H1 (cell line): ENCODE measurements around the gene LPCAT3. TPM values are rescaled to one million over a fixed set of nuclear protein-coding genes. Genes with fewer than 3 reads are reported as not detected.

ENCODE experiments used
- CTCF ChIA-PET: fragments of 300-600 bp; sonication (Branson Sonifier 250); formaldehyde crosslinking; loops from one replicate; lab custom pipeline; 2021; ENCODE audit not compliant: partially characterized antibody; lab: Charles Lee
- POLR2A ChIA-PET: fragments of 300-600 bp; sonication (Branson Sonifier 250); formaldehyde crosslinking; loops from one replicate; lab custom pipeline; 2021; ENCODE audit warnings: inconsistent platforms; ENCODE audit not compliant: partially characterized antibody; lab: Charles Lee
- DNase-seq, 2 experiments: peaks; one replicate each; pipeline versions ENCODE4 v3.0.0 to v3.0.0-alpha.2; 2010 to 2022; ENCODE audit warnings: low spot score in 2 of 2, low read depth in 1 of 2, mixed read lengths in 1 of 2
- FAIRE-seq: peaks from 2 replicates; lab custom pipeline; 2011; peaks lifted over from hg19 to GRCh38; lab: Jason Lieb, UNC
- H2AFZ ChIP-seq: 2 replicates; pipeline ENCODE4 v1.8.1; 2012; ENCODE audit warnings: low read length, inconsistent platforms
- H2AK5ac ChIP-seq: 2 replicates; pipeline ENCODE4 v1.6.1; 2013; ENCODE audit warnings: low read depth, low read length
- H2BK120ac ChIP-seq: replicated peaks from 2 replicates; pipeline ENCODE3; 2013; ENCODE audit warnings: low read depth, low read length, inconsistent platforms
- H2BK12ac ChIP-seq: 2 replicates; pipeline ENCODE4 v1.6.1; 2013; ENCODE audit warnings: low read depth, low read length
- H2BK15ac ChIP-seq: 2 replicates; pipeline ENCODE4 v1.6.1; 2013; ENCODE audit warnings: low read length
- H2BK20ac ChIP-seq: 2 replicates; pipeline ENCODE4 v1.6.1; 2013; ENCODE audit warnings: low read length
- H2BK5ac ChIP-seq: 2 replicates; pipeline ENCODE4 v1.6.1; 2013; ENCODE audit warnings: low read depth, low read length
- H3K14ac ChIP-seq: 2 replicates; pipeline ENCODE4 v1.6.1; 2013; ENCODE audit warnings: inconsistent platforms; ENCODE audit not compliant: insufficient read length
- H3K18ac ChIP-seq: 2 replicates; pipeline ENCODE4 v1.6.1; 2013; ENCODE audit warnings: low read length; ENCODE audit errors: extremely low read depth
- H3K23ac ChIP-seq: 2 replicates; pipeline ENCODE4 v1.6.1; 2013; ENCODE audit warnings: inconsistent platforms; ENCODE audit not compliant: insufficient read length
- H3K23me2 ChIP-seq: 2 replicates; pipeline ENCODE4 v1.6.1; 2013; ENCODE audit warnings: low read depth, low read length
- H3K27ac ChIP-seq: 2 replicates; pipeline ENCODE4 v1.6.1; 2011; ENCODE audit warnings: low read depth, low read length, inconsistent platforms
- H3K27me3 ChIP-seq, 4 experiments: replicated peaks in 1 of 4; 1 replicate in 1 of 4; 2 replicates in 3 of 4; pipeline versions ENCODE4 v1.6.1 to v1.8.1; 2011 to 2013; ENCODE audit warnings: low read length in 3 of 4, mild to moderate bottlenecking in 3 of 4, inconsistent platforms in 2 of 4, mixed read lengths in 2 of 4, moderate library complexity in 1 of 4; ENCODE audit not compliant: control insufficient read depth in 3 of 4, insufficient read depth in 3 of 4; ENCODE audit errors: extremely low read depth in 1 of 4
- H3K36me3 ChIP-seq, 4 experiments: 2 replicates each; pipeline versions ENCODE4 v1.6.1 to v1.8.1; 2011 to 2013; ENCODE audit warnings: mild to moderate bottlenecking in 4 of 4, low read length in 3 of 4, moderate library complexity in 2 of 4, control low read depth in 1 of 4, inconsistent platforms in 1 of 4; ENCODE audit not compliant: insufficient read depth in 4 of 4, control insufficient read depth in 2 of 4
- H3K4ac ChIP-seq: replicated peaks from 2 replicates; pipeline ENCODE3; 2013; ENCODE audit warnings: low read length, low read depth, mixed read lengths, inconsistent platforms; ENCODE audit not compliant: insufficient read length
- H3K4me1 ChIP-seq, 4 experiments: replicated peaks in 1 of 4; 1 replicate in 1 of 4; 2 replicates in 3 of 4; pipeline versions ENCODE4 v1.6.1 to v1.8.1; 2011 to 2013; ENCODE audit warnings: low read length in 3 of 4, inconsistent platforms in 2 of 4, mixed read lengths in 1 of 4; ENCODE audit not compliant: insufficient read depth in 4 of 4, control insufficient read depth in 3 of 4
- H3K4me2 ChIP-seq, 2 experiments: 2 replicates each; pipeline versions ENCODE4 v1.6.1 to v1.8.1; 2011 to 2013; ENCODE audit warnings: low read depth in 2 of 2, low read length in 2 of 2, control low read depth in 1 of 2, inconsistent platforms in 1 of 2, mild to moderate bottlenecking in 1 of 2; ENCODE audit not compliant: insufficient read depth in 1 of 2
- H3K4me3 ChIP-seq, 4 experiments: fragments of 200-600, 300-600 bp in 1 of 4; sonication (generic), shearing (Covaris generic), sonication (Bioruptor Twin) in 1 of 4; 2 replicates each; pipeline versions ENCODE4 v1.5.1 to v1.8.1; 2011 to 2016; ENCODE audit warnings: low read length in 4 of 4, low read depth in 3 of 4, control low read depth in 2 of 4, inconsistent platforms in 2 of 4, mild to moderate bottlenecking in 2 of 4, mixed read lengths in 1 of 4, moderate library complexity in 1 of 4; ENCODE audit not compliant: insufficient read depth in 2 of 4; ENCODE audit errors: extremely low read depth in 1 of 4
- H3K56ac ChIP-seq: replicated peaks from 2 replicates; pipeline ENCODE3; 2013; ENCODE audit warnings: low read depth, mild to moderate bottlenecking, mixed read lengths, low read length, inconsistent platforms; ENCODE audit not compliant: insufficient read length
- H3K79me1 ChIP-seq: 2 replicates; pipeline ENCODE4 v1.6.1; 2013; ENCODE audit warnings: low read depth, low read length, control low read depth
- H3K79me2 ChIP-seq, 2 experiments: 2 replicates each; pipeline versions ENCODE4 v1.6.1 to v1.8.1; 2012 to 2013; ENCODE audit warnings: low read length in 2 of 2, mild to moderate bottlenecking in 2 of 2, inconsistent platforms in 1 of 2; ENCODE audit not compliant: insufficient read depth in 2 of 2, control insufficient read depth in 1 of 2
- H3K9ac ChIP-seq, 4 experiments: replicated peaks in 1 of 4; 1 replicate in 1 of 4; 2 replicates in 3 of 4; pipeline versions ENCODE4 v1.6.1 to v1.8.1; 2011 to 2013; ENCODE audit warnings: low read depth in 3 of 4, low read length in 3 of 4, control low read depth in 2 of 4, mild to moderate bottlenecking in 2 of 4, moderate library complexity in 2 of 4, inconsistent platforms in 1 of 4; ENCODE audit errors: extremely low read depth in 1 of 4
- H3K9me3 ChIP-seq, 2 experiments: 2 replicates each; pipeline versions ENCODE4 v1.6.1 to v1.8.1; 2012 to 2013; ENCODE audit warnings: mild to moderate bottlenecking in 2 of 2, moderate library complexity in 2 of 2, control low read depth in 1 of 2, inconsistent platforms in 1 of 2, low read depth in 1 of 2, low read length in 1 of 2, mixed read lengths in 1 of 2; ENCODE audit not compliant: insufficient read depth in 2 of 2
- H4K20me1 ChIP-seq, 2 experiments: replicated peaks in 1 of 2; 2 replicates each; pipeline versions ENCODE3 to v1.8.1; 2011 to 2013; ENCODE audit warnings: inconsistent platforms in 2 of 2, low read length in 2 of 2, mild to moderate bottlenecking in 1 of 2; ENCODE audit not compliant: insufficient read depth in 2 of 2, control insufficient read depth in 1 of 2
- H4K5ac ChIP-seq: 2 replicates; pipeline ENCODE4 v1.6.1; 2013; ENCODE audit warnings: low read length, low read depth, mixed read lengths, inconsistent platforms; ENCODE audit not compliant: insufficient read length
- H4K8ac ChIP-seq: 2 replicates; pipeline ENCODE4 v1.8.0; 2013; ENCODE audit warnings: mild to moderate bottlenecking, moderate library complexity, low read length, inconsistent platforms; ENCODE audit not compliant: insufficient read depth; ENCODE audit errors: extremely low read depth
- H4K91ac ChIP-seq: replicated peaks from 2 replicates; pipeline ENCODE3; 2013; ENCODE audit warnings: low read length, mixed read lengths, inconsistent platforms; ENCODE audit not compliant: insufficient read length
- CBX5 ChIP-seq: fragments of 300-800, 300-1000 bp; sonication (generic); IDR thresholded peaks from 2 replicates; pipeline ENCODE4 v1.7.1; 2016; ENCODE audit warnings: antibody characterized with exemption, low read length, low read depth
- E2F6 ChIP-seq: IDR thresholded peaks from 2 replicates; pipeline ENCODE4 v1.6.1; 2012; ENCODE audit warnings: inconsistent platforms
- EGR1 ChIP-seq: IDR thresholded peaks from 2 replicates; pipeline ENCODE4 v1.6.1; 2011; ENCODE audit warnings: low read depth, low read length, borderline replicate concordance
- NRF1 ChIP-seq: IDR thresholded peaks from 2 replicates; pipeline ENCODE4 v1.6.1; 2011; ENCODE audit warnings: mild to moderate bottlenecking, low read depth, low read length, improper control_type of control experiment
- PHF8 ChIP-seq: fragments of 200-600 bp; sonication (generic); conservative IDR thresholded peaks from 2 replicates; pipeline ENCODE4 v1.7.1; 2012; ENCODE audit warnings: low read depth, mild to moderate bottlenecking, inconsistent platforms, low read length, moderate library complexity
- RAD21 ChIP-seq, 2 experiments: IDR thresholded peaks in 1 of 2; conservative IDR thresholded peaks in 1 of 2; 2 replicates each; pipeline ENCODE4 v1.6.1; 2011; ENCODE audit warnings: low read depth in 2 of 2, low read length in 2 of 2, improper control_type of control experiment in 1 of 2, inconsistent platforms in 1 of 2, mild to moderate bottlenecking in 1 of 2, moderate library complexity in 1 of 2
- SIRT6 ChIP-seq: IDR thresholded peaks from one replicate; pipeline ENCODE4 v1.7.1; 2012; ENCODE audit warnings: low read length, inconsistent platforms
- SP1 ChIP-seq: IDR thresholded peaks from 2 replicates; pipeline ENCODE4 v1.6.1; 2011; ENCODE audit warnings: low read depth, low read length
- TAF7 ChIP-seq: optimal IDR thresholded peaks from 2 replicates; pipeline ENCODE3; 2011; ENCODE audit warnings: low read depth, mild to moderate bottlenecking, inconsistent platforms, low read length, moderate library complexity, borderline replicate concordance
- TCF12 ChIP-seq: IDR thresholded peaks from 2 replicates; pipeline ENCODE4 v1.6.1; 2011; ENCODE audit warnings: low read depth, mild to moderate bottlenecking, low read length
- TEAD4 ChIP-seq: IDR thresholded peaks from 2 replicates; pipeline ENCODE4 v1.6.1; 2012; ENCODE audit warnings: low read depth, low read length, inconsistent platforms, mixed read lengths
- ZNF274 ChIP-seq: IDR thresholded peaks from 2 replicates; pipeline ENCODE4 v1.7.0; 2012; ENCODE audit warnings: low read length, borderline replicate concordance; ENCODE audit errors: extremely low read depth
- WGBS, 2 experiments: shearing (Covaris generic) in 1 of 2; methylation state at CpG; one replicate each; pipeline versions ENCODE4 v1.1.6 to v1.1.7; 2013 to 2015; ENCODE audit warnings: low lambda C conversion rate in 2 of 2, mixed read lengths in 2 of 2, inconsistent platforms in 1 of 2, low coverage in 1 of 2, missing lambda C conversion rate in 1 of 2; ENCODE audit not compliant: insufficient replicate concordance in 2 of 2, insufficient coverage in 1 of 2, insufficient read length in 1 of 2; ENCODE audit errors: extremely low coverage in 1 of 2, missing lambda C conversion rate in 1 of 2; 5-methylcytosine and 5-hydroxymethylcytosine counted together
- polyA plus RNA-seq, 7 experiments: library from polyadenylated mRNA; depleted of rRNA in 3 of 7; stranded (reverse) in 5 of 7; unstranded in 2 of 7; fragments of >200 nt in 5 of 7; fragments of 200-250 nt in 2 of 7; gene quantifications; 1 replicate in 5 of 7; 2 replicates in 1 of 7; 4 replicates in 1 of 7; pipeline versions ENCODE4 v1.2.1 to v1.2.3, GENCODE V29; 2011 to 2013; ENCODE audit warnings: missing spikeins in 2 of 7, mixed read lengths in 2 of 7
- total RNA-seq: library from RNA; stranded (reverse); fragmentation: NEBNext Ultra II Directional; extraction: Animal tissue kit (Norgen Biotek cat#: 25700); gene quantifications from 2 replicates; pipeline ENCODE4 v1.2.1, GENCODE V29; 2021

LPCAT3 gene
- total and polyA plus RNA-seq, 2 of the 8 experiments (the other 6 are each of a cell fraction or from before 2014, with no cell fraction given): 55.8 to 70.4 TPM

GRCh38 chr12:7046383-7047105 lies 28.3 kb upstream of the LPCAT3 start:
- POLR2A ChIA-PET: interaction anchor here (1.5 to 4.1 kb wide), 3 partner anchors 69 to 103 kb away, joined by 4 to 9 read pairs (median 4); partner anchors contain the start of genes C12orf57 and RNU7-1
- no peak overlapping the region for H2BK5ac ChIP-seq
- no peaks in the 10 kb centered on the region for H3K36me3 ChIP-seq
- H3K14ac ChIP-seq: no peak overlapping the region
- no peak overlapping the region for H4K8ac ChIP-seq
- H3K9ac ChIP-seq: no peak overlapping the region
- no peak overlapping the region for H2AFZ ChIP-seq
- H2BK20ac ChIP-seq: no peak overlapping the region
- H3K4me2 ChIP-seq: no peak overlapping the region
- no peak overlapping the region for H3K56ac ChIP-seq
- H4K5ac ChIP-seq: no peak overlapping the region
- H3K27me3 ChIP-seq: no peaks in the 10 kb centered on the region
- no peaks in the 10 kb centered on the region for H3K4me1 ChIP-seq
- H3K9me3 ChIP-seq: no peaks in the 10 kb centered on the region
- H2BK12ac ChIP-seq: no peak overlapping the region
- CTCF ChIA-PET: interaction anchor here (0.6 to 3.2 kb wide), 3 partner anchors 11 to 355 kb away, joined by 3 to 11 read pairs (median 3); partner anchors contain the start of gene C1RL
- no peak overlapping the region for H3K4ac ChIP-seq
- H2BK120ac ChIP-seq: no peak overlapping the region
- H3K23ac ChIP-seq: no peak overlapping the region
- H3K4me3 ChIP-seq: no peak overlapping the region
- no peak for DNase-seq
- WGBS, 2 experiments: 89% methylated on average over 5 of the region's 5 CpGs; no CpG with 5 or more reads in 1 of the 2 experiments
- H2BK15ac ChIP-seq: no peak overlapping the region
- no peak overlapping the region for H3K27ac ChIP-seq
- no peaks in the 10 kb centered on the region for H3K23me2 ChIP-seq
- no peak overlapping the region for H4K91ac ChIP-seq
- no peaks in the 10 kb centered on the region for H3K79me2 ChIP-seq
- H3K79me1 ChIP-seq: no peaks in the 10 kb centered on the region
- H2AK5ac ChIP-seq: no peak overlapping the region
- H3K18ac ChIP-seq: no peak overlapping the region
- no peaks in the 10 kb centered on the region for H4K20me1 ChIP-seq
- no peak for FAIRE-seq
- TF ChIP-seq CBX5 (no peak), TEAD4 (no peak), SIRT6 (no peak), SP1 (no peak), NRF1 (no peak), TAF7 (no peak), PHF8 (no peak), ZNF274 (no peak), EGR1 (no peak), TCF12 (no peak), RAD21 (IDR thresholded peaks at IDR 0.05 in 1 of 2, conservative IDR thresholded peaks at IDR 0.05 in 1 of 2; ENCODE audit: low read depth in 2 of 2, low read length in 2 of 2) (no peak), E2F6 (no peak)
